Neural cell (in vitro differentiated cells): ENCODE data around the gene TNS3. TPM values are rescaled to one million over a fixed set of nuclear protein-coding genes. Genes with fewer than 3 reads are reported as not detected.

ENCODE experiments used
- H2AFZ ChIP-seq: fragments of 200-600, 300-800 bp; sonication (generic), shearing (Covaris generic); 2 replicates; pipeline ENCODE4 v1.6.0; 2014; ENCODE audit warnings: low read depth, mild to moderate bottlenecking, antibody characterized with exemption, low read length, moderate library complexity
- H3F3A ChIP-seq: fragments of 200-600 bp; shearing (Covaris generic); 2 replicates; pipeline ENCODE4 v1.6.1; 2016; ENCODE audit warnings: mild to moderate bottlenecking, moderate library complexity, mixed read lengths, antibody characterized with exemption, low read length; ENCODE audit not compliant: insufficient read depth, poor library complexity, severe bottlenecking
- H3K27ac ChIP-seq: fragments of 200-600, 300-800 bp; sonication (generic), shearing (Covaris generic); 2 replicates; pipeline ENCODE4 v1.5.1; 2014; ENCODE audit warnings: mild to moderate bottlenecking, low read length, moderate library complexity
- H3K27me3 ChIP-seq: fragments of 300-800, 200-600 bp; sonication (generic), shearing (Covaris generic); 2 replicates; pipeline ENCODE4 v1.6.0; 2014; ENCODE audit warnings: mild to moderate bottlenecking, low read depth, low read length, moderate library complexity; ENCODE audit not compliant: insufficient read depth
- H3K36me3 ChIP-seq: fragments of 300-800, 200-600 bp; sonication (generic), shearing (Covaris generic); 2 replicates; pipeline ENCODE4 v1.5.1; 2014; ENCODE audit warnings: mild to moderate bottlenecking, antibody characterized with exemption, low read length, moderate library complexity; ENCODE audit not compliant: insufficient read depth
- H3K4me2 ChIP-seq: fragments of 300-800, 200-600 bp; sonication (generic), shearing (Covaris generic); 2 replicates; pipeline ENCODE4 v1.6.0; 2014; ENCODE audit warnings: mild to moderate bottlenecking, low read length
- H3K4me3 ChIP-seq: fragments of 300-800, 200-600 bp; sonication (generic), shearing (Covaris generic); 2 replicates; pipeline ENCODE4 v1.5.1; 2014; ENCODE audit warnings: mild to moderate bottlenecking, low read length, moderate library complexity
- H3K79me2 ChIP-seq: fragments of 200-600 bp; shearing (Covaris generic); replicated peaks from 2 replicates; pipeline ENCODE4 v1.6.0; 2014; ENCODE audit warnings: mild to moderate bottlenecking, low read length, moderate library complexity; ENCODE audit not compliant: insufficient read depth
- H3K9ac ChIP-seq: fragments of 300-800, 200-600 bp; sonication (generic), shearing (Covaris generic); 2 replicates; pipeline ENCODE4 v1.6.1; 2016; ENCODE audit warnings: mild to moderate bottlenecking, low read length, mixed read lengths
- H3K9me2 ChIP-seq: fragments of 200-600 bp; shearing (Covaris generic); 2 replicates; pipeline ENCODE4 v1.6.1; 2016; ENCODE audit warnings: mild to moderate bottlenecking, low read length, mixed read lengths; ENCODE audit not compliant: insufficient read depth
- H3K9me3 ChIP-seq: fragments of 200-600, 300-800 bp; sonication (generic), shearing (Covaris generic); 2 replicates; pipeline ENCODE4 v1.6.1; 2016; ENCODE audit warnings: mild to moderate bottlenecking, mixed run types, low read length, moderate library complexity, mixed read lengths
- H4K20me1 ChIP-seq: fragments of 200-600 bp; shearing (Covaris generic); 2 replicates; pipeline ENCODE4 v1.6.1; 2016; ENCODE audit warnings: mild to moderate bottlenecking, mixed run types; ENCODE audit not compliant: insufficient read depth
- CTCF ChIP-seq: fragments of 450-650 bp; IDR thresholded peaks from 2 replicates; pipeline ENCODE4 v1.5.1; 2014; ENCODE audit warnings: antibody characterized with exemption, mild to moderate bottlenecking, moderate library complexity; ENCODE audit not compliant: poor library complexity, severe bottlenecking
- EP300 ChIP-seq: fragments of 450-650 bp; conservative IDR thresholded peaks from 2 replicates; pipeline ENCODE4 v1.6.1; 2014; ENCODE audit warnings: antibody characterized with exemption, mild to moderate bottlenecking, moderate library complexity; ENCODE audit not compliant: poor library complexity, severe bottlenecking
- EZH2 ChIP-seq: fragments of 200-600, 300-800 bp; shearing (Covaris generic), sonication (generic); IDR thresholded peaks from 2 replicates; pipeline ENCODE4 v1.6.1; 2014; ENCODE audit warnings: antibody characterized with exemption, low read length, borderline replicate concordance, mild to moderate bottlenecking; ENCODE audit not compliant: insufficient read depth, poor library complexity, severe bottlenecking
- MXI1 ChIP-seq: fragments of 450-650 bp; conservative IDR thresholded peaks from 2 replicates; pipeline ENCODE4 v1.6.1; 2014; ENCODE audit warnings: antibody characterized with exemption, mild to moderate bottlenecking; ENCODE audit not compliant: poor library complexity, severe bottlenecking
- POLR2AphosphoS5 ChIP-seq: IDR thresholded peaks from 2 replicates; pipeline ENCODE4 v1.6.1; 2012
- RAD21 ChIP-seq: fragments of 450-650 bp; conservative IDR thresholded peaks from 2 replicates; pipeline ENCODE4 v1.6.1; 2014; ENCODE audit warnings: antibody characterized with exemption, mild to moderate bottlenecking, moderate library complexity
- REST ChIP-seq: IDR thresholded peaks from 2 replicates; pipeline ENCODE4 v1.6.1; 2012; ENCODE audit warnings: borderline replicate concordance
- SMC3 ChIP-seq: fragments of 450-650 bp; conservative IDR thresholded peaks from 2 replicates; pipeline ENCODE4 v1.6.1; 2014; ENCODE audit warnings: antibody characterized with exemption, mild to moderate bottlenecking, moderate library complexity; ENCODE audit not compliant: poor library complexity
- TAF1 ChIP-seq: IDR thresholded peaks from 2 replicates; pipeline ENCODE4 v1.6.1; 2012; ENCODE audit warnings: low read depth
- polyA plus RNA-seq: library from polyadenylated mRNA; depleted of rRNA; stranded (reverse); fragments of >200 nt; gene quantifications from 2 replicates; pipeline ENCODE4 v1.2.3, GENCODE V29; 2014

Gene TNS3
- polyA plus RNA-seq, 1 donor from 2014 or later: 0.58 TPM

GRCh38 chr7:47318395-47319182 lies 263.3 kb downstream of the TNS3 start:
- no peak overlapping the region for H3K4me3 ChIP-seq
- no peak overlapping the region for H3K9ac ChIP-seq
- no peak overlapping the region for H3K27ac ChIP-seq
- H3K9me3 ChIP-seq: no peaks in the 10 kb centered on the region
- H4K20me1 ChIP-seq: no peaks in the 10 kb centered on the region
- no peaks in the 10 kb centered on the region for H3F3A ChIP-seq
- no peak overlapping the region for H3K4me2 ChIP-seq
- no peaks in the 10 kb centered on the region for H3K27me3 ChIP-seq
- no peak overlapping the region for H2AFZ ChIP-seq
- no peaks in the 10 kb centered on the region for H3K79me2 ChIP-seq
- H3K9me2 ChIP-seq: no peaks in the 10 kb centered on the region
- TF ChIP-seq SMC3 (no peak), EP300 (no peak), RAD21 (no peak), EZH2 (no peak), CTCF (no peak), MXI1 (no peak), TAF1 (no peak), POLR2AphosphoS5 (no peak), REST (no peak)
- no peaks in the 10 kb centered on the region for H3K36me3 ChIP-seq

- Histone ChIP-seq H3K27me3 (no peaks in the 10 kb centered on the region), H3K4me3 (no peak overlapping the region), H2AFZ (no peak overlapping the region), H3F3A (no peaks in the 10 kb centered on the region), H3K9me3 (no peaks in the 10 kb centered on the region), H3K36me3 (no peaks in the 10 kb centered on the region), H3K79me2 (no peaks in the 10 kb centered on the region), H4K20me1 (no peaks in the 10 kb centered on the region), H3K4me2 (no peak overlapping the region), H3K9ac (no peak overlapping the region), H3K27ac (no peak overlapping the region), H3K9me2 (no peaks in the 10 kb centered on the region)
- no peak for TF ChIP-seq POLR2AphosphoS5
- TF ChIP-seq REST: no peak
- no peak for TF ChIP-seq MXI1
- no peak for TF ChIP-seq EP300
- TF ChIP-seq CTCF: no peak
- no peak for TF ChIP-seq EZH2
- no peak for TF ChIP-seq SMC3
- TF ChIP-seq RAD21: no peak
- TF ChIP-seq TAF1: no peak
These were observed 264.4 kb downstream of the TNS3 start for GRCh38 chr7:47317487-47317886.
